GM19395 (cell line): Measurements from ENCODE around the gene BEGAIN.

Experiments
- ATAC-seq: cut with Tn5 transposase; IDR thresholded peaks from one replicate; pipeline ENCODE4 v1.9.1; 2021; ENCODE audit warnings: mild to moderate bottlenecking, moderate library complexity; ENCODE audit not compliant: unreplicated experiment

The BEGAIN gene

GRCh38 chr14:100538351-100539002 lies 48.7 kb downstream of the BEGAIN start:
- ATAC-seq = no peak

DNA sequence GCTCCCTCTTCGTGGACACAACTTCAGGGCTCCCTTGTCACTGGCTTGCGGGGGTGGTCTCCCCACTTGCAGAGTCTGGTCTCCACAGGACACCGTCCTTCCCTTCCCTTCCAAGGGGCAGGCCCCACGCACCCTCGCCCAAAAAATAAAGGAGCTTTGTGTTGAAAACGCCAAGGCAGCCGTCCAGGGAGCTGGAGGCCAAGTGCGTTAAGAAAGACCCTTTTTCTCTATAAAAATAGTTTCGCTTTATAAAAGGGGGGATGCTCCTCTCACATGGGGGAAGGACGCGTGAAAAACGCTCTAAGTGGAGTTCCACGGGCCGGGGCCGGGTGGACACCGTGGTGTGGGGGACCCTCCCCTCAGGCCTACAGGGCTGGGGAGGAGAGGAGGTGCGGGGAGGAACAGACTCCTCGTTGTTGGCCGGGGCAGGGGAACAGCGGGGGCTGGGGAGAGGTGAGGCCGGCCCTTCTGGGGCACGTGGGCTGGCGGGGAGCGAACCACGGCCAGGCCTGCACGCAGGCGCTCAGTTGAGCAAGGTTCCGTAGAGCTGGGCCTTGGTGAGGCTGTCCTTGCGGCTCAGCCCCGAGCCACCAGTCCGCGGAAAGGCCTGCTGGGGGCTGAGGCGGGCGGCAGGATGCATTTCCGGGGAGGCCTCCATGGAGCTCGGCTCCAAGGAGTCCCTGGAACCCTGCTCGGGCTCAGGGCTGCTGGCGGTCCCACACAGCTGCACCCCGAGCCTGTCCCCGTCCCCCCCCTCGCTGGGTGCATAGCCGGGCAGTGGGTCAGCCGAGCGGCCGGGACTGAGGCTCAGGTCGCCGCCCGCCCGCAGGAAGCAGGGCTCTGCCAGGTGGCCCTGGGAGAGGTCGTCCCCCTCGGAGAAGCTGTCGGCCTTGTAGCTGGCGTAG lies 49.5 kb downstream of the BEGAIN start:
- ATAC-seq = no peak

DNA sequence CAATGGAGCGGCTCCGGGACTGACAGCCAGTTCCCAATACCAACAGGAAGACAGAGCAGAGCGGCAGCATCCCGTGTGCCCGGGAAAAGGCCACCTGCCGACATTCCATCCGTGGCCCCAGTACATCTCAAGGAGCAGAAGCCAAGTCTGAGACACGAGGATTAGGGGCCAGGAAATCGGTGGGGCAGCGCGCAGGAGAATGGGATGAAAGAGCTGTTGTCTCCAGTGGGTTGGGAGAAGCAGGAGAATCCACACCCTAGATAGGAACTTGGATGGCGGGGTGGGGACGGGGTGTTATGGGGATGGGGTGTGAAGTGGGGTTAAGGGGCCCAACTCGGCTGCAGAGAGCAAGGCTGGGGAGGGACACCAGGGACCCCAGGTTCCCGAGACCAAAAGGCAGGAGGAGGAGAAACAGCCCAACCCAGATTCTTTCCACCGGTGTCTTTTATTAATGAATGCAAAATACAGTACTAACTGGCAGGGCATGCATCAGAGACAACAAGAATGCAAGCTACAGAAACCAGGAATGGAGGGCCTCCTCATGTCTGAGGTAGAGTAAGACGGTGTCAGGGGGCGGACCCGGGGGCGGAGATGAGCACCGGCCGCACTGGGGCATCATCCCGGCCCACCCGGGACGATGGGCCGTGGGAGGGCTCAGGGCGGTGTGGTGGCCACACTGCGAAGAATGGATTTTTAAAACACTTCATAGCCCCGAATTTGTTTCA lies 50.3 kb downstream of the BEGAIN start:
- ATAC-seq = no peak

GRCh38 chr14:100536121-100536510 lies 51.1 kb downstream of the BEGAIN start:
- ATAC-seq = no peak

GRCh38 chr14:100535287-100536120 lies 51.7 kb downstream of the BEGAIN start:
- ATAC-seq = no peak

DNA sequence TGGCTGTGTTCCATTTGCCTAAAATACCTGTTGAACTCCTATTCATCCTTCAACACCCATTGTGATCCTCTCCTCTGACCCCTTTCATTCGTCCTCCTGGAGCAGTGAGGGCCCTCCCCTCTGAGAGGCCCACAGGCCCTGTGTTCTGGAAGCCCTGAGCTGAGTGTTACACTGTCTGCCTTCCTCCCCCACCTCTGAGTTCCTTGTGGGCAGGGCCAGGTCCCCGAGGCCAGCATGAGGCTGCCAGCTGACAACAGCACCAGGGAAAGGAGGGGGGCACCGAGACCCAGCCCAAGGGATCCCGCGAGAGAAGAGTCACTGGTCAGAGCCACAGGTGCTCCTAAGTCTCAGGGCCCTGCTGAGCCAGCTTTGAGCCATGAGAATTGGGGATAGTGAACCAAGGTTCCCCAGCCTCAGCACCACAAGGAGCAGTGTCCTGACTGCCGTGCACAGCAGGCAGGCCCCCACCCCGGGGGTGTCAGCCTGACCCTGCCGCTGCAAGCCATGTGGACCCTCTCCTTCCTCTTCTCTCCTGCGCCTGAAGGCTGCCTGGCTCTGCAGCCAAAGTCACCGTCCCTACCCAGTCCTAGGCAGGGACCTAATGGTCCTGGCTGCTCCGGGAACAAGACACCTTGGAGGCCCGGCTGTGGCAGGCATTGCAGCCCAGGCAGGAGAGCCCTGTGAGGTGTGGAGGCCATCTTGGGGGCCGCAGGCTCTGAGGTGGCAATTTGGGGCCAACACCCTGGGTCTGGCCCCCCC lies 52.5 kb downstream of the BEGAIN start:
- no peak for ATAC-seq

- no peak for ATAC-seq
These were observed 53.3 kb downstream of the BEGAIN start for GRCh38 chr14:100533656-100534485.

GRCh38 chr14:100532906-100533655 lies 54.1 kb downstream of the BEGAIN start:
- no peak for ATAC-seq

GRCh38 chr14:100532154-100532861 lies 54.9 kb downstream of the BEGAIN start:
- no peak for ATAC-seq

- no peak for ATAC-seq
These were observed 55.8 kb downstream of the BEGAIN start for GRCh38 chr14:100531152-100532121.

DNA sequence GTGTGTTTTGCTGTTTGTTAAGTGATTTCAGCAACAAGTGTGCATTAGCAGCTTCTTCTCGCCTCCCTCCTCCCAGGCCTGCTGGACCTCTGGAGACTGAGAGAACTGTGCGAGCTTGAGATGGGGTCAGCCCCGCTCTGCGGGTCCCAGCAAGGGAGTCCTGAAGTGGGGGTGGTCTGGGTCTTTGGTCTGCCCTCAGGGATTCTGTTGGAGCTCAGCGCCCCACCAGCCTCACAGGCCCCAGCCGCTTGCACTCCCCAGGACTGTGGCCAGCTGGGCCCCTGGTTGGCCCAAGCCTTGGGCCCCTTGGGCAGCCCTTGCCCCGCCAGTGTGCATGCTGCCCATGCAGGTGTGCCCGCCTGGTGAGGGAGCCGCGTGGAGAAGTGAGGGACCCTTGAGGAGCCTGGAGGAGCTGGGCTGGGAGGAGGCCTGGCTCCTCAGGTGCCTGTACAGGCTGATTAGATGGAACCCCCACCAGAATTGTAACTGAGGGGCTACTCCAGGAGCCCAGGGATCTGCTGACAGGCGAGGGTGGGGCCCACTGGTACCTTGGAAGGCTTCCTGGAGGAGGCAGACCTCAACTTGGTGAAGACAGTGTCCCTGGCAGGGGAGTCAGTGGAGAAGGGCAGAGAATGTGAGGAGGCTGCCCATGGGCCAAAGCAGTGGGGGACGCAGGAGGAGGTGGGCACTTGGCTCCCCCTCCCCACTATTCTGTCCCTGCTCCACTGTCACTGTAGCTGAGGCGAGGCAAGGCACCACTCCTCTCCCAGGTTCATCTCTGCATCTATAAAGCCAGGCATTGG lies 56.7 kb downstream of the BEGAIN start:
- no peak for ATAC-seq

DNA sequence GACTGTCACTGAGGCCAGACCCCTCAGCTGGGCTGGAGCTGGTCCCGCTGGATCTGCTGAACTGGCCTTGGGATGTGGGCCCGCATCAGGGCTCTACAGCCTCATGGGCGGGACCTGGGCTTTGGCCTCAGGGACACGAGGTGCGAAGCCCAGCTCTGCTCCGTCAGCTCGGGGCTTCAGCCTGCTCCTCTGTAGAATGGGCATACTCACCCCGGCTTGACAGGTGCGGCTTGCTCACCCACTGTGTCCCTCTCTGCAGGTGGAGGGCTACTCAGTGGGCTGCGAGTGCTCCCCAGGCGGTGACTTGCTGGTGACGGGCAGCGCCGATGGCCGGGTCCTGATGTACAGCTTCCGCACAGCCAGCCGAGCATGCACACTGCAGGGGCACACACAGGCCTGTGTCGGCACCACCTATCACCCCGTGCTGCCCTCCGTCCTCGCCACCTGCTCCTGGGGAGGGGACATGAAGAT lies 57.6 kb downstream of the BEGAIN start:
- ATAC-seq = no peak

GRCh38 chr14:100528962-100529560 lies 58.2 kb downstream of the BEGAIN start:
- no peak for ATAC-seq

- no peak for ATAC-seq
These were observed 60.6 kb downstream of the BEGAIN start for GRCh38 chr14:100526632-100527031.

GRCh38 chr14:100526057-100526456 lies 61.2 kb downstream of the BEGAIN start:
- no peak for ATAC-seq
